Dedifferentiated amniotic fluid mesenchymal stem cell (primary cell): ENCODE measurements around the gene CAPN2.
"Not testable (repeated sequence)": the region's sequence is repeated elsewhere in the genome, so short reads cannot be mapped to it uniquely, and the experiment has no call there.

Experiments
- DNase-seq: peaks from one replicate; pipeline ENCODE4 v3.0.0-alpha.2; 2016; ENCODE audit errors: extremely low spot score

Gene CAPN2

GRCh38 chr1:223738465-223739365 lies 26.4 kb downstream of the CAPN2 start:
- DNase-seq, result no peak

DNA sequence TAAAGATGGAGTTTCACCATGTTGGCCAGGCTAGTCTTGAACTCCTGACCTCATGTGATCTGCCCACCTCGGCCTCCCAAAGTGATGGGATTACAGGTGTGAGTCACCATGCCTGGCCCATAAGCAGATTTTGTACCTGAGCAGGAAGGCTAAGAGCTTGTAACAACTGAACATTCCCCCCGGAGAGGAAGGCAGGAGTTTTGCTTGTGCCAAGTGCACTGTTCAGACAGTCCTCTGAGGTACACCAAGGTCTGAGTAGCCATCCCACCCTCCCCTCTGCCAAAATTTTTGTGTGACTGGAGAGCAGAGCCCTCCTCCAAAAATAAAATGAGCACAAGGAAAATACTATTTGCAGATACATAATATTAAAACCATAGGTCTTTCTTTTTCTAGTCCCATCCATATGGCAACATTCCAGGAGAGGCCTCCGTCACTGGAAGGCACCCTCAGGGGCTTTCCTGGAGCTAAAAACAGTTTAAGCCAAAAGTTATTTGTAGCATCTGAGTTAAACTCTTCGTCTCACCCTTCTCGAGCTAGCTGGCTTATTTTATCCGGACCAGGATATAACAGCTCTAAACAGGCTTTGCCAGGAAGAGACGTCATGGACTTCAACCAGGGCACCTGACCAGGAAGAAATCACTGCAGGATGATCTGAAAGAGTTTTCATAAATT lies 27.2 kb downstream of the CAPN2 start:
- no peak for DNase-seq

- not testable (repeated sequence) for DNase-seq
Measured at GRCh38 chr1:223740038-223740736, 27.8 kb downstream of the CAPN2 start.

DNA sequence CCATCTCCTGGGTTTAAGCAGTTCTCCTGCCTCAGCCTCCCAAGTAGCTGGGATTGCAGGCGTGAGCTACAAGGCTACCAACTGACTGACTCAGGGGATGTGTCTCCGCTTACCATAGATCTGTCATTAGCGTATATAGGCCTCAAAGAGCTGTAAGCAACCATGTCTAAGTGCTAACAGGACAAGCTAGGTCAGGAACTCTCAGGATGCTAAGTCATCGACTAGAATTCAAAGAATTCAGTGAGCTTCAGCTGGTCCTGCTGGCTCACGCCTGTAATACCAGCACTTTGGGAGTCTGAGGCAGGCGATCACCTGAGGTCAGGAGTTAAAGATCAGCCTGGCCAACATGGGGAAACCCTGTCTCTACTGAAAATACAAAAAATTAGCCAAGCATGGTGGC lies 29.5 kb downstream of the CAPN2 start:
- no peak for DNase-seq

GRCh38 chr1:223742856-223743517 lies 30.6 kb downstream of the CAPN2 start:
- DNase-seq, result no peak

DNA sequence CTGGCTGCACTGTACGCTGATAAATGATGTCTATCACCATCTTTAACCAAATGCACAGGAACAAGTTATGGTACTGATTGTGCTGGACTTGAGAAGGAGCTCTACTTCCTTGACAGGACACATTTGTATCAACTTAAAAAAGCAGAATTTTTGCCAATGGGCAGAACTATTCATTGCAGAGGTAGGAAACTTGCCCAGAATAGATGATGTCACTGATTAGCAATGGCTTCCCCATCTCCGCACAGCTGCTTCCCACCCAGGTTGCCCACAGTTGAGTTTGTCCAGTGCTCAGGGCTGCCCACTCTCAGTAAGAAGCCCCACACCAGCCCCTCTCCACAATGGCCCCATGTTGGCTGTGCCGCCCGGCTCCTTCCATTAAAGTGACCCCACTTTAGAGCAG lies 33.4 kb downstream of the CAPN2 start:
- DNase-seq, result no peak

GRCh38 chr1:223747838-223748335 lies 35.5 kb downstream of the CAPN2 start:
- DNase-seq, result no peak

- DNase-seq, result no peak
Measured at GRCh38 chr1:223748405-223748772, 36.0 kb downstream of the CAPN2 start.

GRCh38 chr1:223748773-223749733 lies 36.7 kb downstream of the CAPN2 start:
- DNase-seq, result peak; percentile 36

- DNase-seq, result no peak
Measured at GRCh38 chr1:223750730-223751570, 38.6 kb downstream of the CAPN2 start.

GRCh38 chr1:223751696-223752095 lies 39.4 kb downstream of the CAPN2 start:
- DNase-seq, result no peak

- no peak for DNase-seq
Measured at GRCh38 chr1:223752721-223753515, 40.6 kb downstream of the CAPN2 start.

DNA sequence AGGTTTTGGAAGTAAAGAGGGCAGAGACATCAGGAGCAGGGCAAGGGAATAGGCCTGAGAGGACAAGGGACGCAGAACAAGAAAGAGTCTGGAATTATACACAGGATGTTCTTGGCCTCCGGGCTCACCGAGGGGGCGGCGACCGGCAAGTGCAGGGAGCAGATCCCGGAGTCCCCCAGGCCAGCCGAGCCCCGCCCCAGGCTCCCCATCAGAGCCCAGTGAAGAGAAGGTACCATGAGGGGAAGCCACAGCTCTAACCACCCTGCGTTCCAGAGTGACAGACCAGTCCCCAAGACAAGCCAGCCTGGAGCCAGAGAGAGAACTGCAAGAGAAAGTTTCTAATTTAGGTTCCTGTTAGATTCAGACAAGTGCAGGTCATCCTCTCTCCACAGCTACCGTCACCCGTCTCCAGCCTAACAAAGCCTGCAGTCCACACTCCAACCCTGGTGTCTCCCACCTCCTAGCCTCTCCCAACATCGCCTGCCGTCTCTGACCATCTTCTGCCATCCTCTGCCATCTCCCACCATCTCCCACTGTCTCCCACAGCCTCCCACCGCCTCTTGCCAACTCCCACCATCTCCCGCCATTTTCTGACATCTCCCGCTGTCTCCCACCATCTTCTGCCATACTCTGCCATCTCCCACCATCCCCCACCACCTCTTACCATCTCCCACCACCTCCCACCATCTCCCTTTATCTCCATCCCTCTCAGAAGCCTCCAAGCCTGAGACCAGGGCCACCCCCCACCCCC lies 42.5 kb downstream of the CAPN2 start:
- DNase-seq, result no peak

DNA sequence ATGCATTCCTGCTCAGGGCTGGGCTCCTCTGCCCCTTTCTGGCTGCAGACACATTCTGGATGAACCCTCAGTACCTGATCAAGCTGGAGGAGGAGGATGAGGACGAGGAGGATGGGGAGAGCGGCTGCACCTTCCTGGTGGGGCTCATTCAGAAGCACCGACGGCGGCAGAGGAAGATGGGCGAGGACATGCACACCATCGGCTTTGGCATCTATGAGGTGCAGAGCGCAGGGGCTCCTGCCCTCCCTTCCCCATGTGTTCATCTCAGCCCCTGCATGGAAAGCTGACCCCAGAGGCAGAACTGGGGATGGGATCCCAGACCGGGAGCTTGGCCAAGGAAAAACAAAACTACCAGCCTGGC lies 43.1 kb downstream of the CAPN2 start:
- no peak for DNase-seq

DNA sequence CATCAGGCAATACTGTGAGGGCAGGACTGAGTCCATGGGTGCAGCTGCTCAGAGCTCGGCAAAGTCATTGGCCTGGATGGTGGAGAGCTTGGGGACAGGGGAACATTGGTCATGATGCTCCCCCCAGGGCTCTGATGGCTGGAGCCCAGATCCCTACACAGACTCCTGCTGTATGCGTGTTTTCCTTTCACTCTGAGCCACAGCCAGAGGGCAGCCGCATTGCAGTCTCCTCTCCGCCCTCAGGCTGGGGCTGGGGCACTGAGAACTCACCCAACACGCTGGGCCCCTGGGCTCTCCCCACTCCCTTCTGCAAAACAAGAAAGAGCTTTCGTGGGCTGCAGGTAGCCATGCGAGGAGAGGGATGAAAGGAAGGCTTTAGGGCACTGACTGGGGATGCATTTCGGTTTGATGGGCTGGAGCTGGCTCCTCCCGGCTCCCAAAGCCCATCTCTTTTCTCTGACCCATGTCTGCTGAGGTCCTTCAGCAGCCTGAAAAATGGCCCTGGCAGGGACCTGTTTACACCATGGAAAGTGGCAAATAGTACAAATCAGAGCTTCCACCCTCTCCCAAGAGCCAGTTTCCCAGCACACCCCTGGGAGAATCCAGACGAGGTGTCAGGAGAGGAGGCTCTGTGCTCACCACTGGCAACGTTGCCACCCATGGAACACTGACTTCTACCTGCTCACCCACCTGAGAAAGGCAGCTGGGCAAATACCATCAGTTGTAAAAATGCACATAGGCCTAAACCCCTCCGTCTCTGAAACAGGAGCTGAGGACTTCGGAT lies 43.8 kb downstream of the CAPN2 start:
- DNase-seq, result no peak

GRCh38 chr1:223756806-223757700 lies 44.7 kb downstream of the CAPN2 start:
- no peak for DNase-seq
